DMS 273 (cell line): Measurements from ENCODE around the gene TSACC.
"Not testable (repeated sequence)": the region's sequence is repeated elsewhere in the genome, so short reads cannot be mapped to it uniquely, and the experiment has no call there.

Experiments
- DNase-seq: peaks from one replicate; lab custom pipeline; 2025; ENCODE audit not compliant: unreplicated experiment; lab: John Stamatoyannopoulos, UW

Gene TSACC

GRCh38 chr1:156346035-156346434 lies 7.7 kb downstream of the TSACC start:
- not testable (repeated sequence) for DNase-seq

- peak; percentile 78 for DNase-seq
Measured at GRCh38 chr1:156346636-156347035, 8.3 kb downstream of the TSACC start.

DNA sequence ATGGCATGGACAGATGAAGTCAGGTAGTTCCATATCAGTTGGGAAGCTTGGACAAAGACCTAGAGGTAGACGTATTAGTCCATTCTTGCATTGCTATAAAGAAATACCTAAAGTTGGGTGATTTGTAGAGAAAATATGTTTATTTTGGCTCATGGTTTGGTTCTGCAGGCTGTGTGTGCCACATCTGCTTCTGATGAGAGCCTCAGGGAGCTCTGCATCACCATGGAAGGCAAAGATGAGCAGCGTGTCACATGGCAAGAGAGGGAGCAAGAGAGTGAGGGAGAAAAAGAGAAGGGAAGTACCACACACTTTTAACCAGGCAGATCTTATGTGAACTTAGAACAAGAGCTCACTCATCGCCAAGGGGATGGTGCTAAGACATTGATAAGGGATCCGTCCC lies 9.0 kb downstream of the TSACC start:
- no peak for DNase-seq

GRCh38 chr1:156352481-156352880 lies 14.2 kb downstream of the TSACC start:
- not testable (repeated sequence) for DNase-seq

- DNase-seq, result no peak
Measured at GRCh38 chr1:156356262-156356874, 18.0 kb downstream of the TSACC start.

GRCh38 chr1:156356875-156357534 lies 18.7 kb downstream of the TSACC start:
- peak; percentile 72 for DNase-seq

DNA sequence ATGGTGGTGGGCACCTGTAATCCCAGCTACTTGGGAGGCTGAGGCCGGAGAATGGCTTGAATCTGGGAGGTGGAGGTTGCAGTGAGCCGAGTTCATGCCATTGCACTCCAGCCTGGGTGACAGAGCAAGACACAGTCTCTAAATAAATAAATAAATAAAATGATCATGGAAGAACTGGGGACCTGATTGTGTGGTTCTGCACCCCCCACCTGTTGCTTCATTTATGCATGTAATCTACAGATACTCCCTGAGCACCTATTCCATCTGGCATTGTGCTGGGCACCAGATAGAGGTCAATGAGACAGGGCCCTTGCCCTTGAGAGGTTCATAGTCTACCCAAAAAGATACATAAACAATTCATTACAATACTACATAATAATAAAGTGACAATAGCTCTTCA lies 19.7 kb downstream of the TSACC start:
- DNase-seq, result no peak

DNA sequence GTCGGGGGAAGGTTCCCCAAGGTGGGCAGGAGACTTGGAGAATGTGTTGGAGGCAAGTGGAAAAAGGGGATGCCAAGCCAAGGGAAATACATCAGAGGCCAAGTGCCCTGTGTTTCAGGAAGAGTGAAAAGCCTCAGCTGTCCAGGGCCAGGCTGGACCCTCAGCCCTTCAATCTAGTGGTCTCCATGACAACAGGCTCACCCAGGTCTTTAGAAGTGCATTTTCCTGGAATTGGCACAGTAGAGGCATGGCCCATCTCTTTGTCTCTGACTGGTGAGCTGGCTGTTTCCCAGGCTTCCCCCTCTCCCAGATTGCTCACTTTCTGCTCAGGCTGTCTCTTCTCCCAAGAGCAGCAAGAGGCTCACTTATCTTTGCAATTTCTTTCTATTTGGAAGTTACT lies 20.3 kb downstream of the TSACC start:
- no peak for DNase-seq

GRCh38 chr1:156359249-156359648 lies 20.9 kb downstream of the TSACC start:
- DNase-seq, result no peak

GRCh38 chr1:156359973-156360372 lies 21.6 kb downstream of the TSACC start:
- peak; percentile 67 for DNase-seq

DNA sequence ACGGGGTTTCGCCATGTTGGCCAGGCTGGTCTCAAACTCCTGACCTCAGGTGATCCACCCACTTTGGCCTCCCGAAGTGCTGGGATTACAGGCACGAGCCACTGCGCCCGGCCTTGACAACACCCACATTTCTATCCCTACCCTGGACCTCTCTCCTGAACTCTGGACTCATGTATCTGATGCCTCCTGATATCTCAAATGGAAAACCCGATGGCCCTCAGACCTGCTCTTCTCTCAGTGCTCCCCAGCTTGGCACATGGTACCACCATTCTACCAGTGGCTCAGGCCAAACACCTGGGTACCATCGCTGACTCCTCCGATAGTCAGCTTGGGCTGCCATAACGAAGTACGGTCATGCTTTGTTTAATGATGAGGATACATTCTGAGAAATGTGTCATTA lies 22.2 kb downstream of the TSACC start:
- DNase-seq, result no peak

DNA sequence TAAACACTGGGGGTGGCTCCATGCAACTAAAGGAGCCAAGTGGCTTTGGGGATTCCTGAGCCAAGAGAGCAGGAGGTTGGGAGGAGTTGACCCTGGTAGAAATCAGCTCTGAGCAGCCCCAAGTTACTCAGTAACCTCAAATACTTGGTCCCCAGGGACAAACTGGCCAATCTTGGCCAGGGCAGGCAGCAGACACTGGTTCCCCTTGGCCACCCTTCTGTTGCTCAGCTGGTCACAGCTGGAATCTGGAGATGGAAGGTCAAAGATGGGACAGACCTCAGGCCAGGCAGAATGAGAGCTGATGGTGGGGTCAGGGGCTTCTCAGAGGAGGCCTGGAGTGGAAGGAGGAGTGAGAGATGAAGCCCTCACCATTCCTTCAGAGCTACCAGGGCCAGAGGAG lies 27.4 kb downstream of the TSACC start:
- no peak for DNase-seq

GRCh38 chr1:156366378-156367166 lies 28.2 kb downstream of the TSACC start:
- no peak for DNase-seq

DNA sequence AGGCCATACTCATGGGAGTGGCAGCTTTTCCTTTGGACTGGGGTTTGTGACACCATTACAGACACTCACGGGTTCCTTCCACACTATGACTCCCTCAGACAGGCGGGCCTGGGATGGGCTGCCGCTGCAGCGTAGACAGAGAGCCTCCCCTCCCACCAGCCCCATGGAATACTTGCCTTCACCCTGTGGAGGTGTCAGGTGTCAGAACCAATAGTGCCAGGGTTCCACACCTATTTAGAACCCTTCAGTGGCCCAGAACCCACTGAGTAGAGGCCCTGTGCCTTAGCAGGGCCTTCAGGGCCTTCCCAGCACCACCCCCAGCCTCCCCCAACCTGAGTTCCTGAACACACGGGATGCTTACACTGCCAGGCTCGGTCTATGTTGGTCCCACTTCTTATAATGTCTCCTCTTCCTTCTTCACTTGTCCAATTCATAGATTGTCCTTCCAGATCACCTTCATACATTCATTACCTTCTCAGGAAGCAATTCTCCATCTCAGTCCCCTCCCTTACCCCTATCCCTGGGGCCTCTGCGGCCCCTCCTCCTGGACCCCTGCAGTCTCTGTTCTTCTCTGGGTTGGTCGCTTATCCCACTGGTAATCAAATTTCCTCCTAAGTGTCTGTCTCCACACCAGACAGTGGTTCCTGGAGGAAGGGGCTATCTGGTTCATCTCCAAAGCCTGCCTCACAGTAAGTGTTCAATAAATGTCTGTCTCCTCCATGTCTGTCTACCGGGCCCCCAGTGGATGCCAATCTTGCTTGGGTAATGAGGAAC lies 29.2 kb downstream of the TSACC start:
- DNase-seq, result no peak

DNA sequence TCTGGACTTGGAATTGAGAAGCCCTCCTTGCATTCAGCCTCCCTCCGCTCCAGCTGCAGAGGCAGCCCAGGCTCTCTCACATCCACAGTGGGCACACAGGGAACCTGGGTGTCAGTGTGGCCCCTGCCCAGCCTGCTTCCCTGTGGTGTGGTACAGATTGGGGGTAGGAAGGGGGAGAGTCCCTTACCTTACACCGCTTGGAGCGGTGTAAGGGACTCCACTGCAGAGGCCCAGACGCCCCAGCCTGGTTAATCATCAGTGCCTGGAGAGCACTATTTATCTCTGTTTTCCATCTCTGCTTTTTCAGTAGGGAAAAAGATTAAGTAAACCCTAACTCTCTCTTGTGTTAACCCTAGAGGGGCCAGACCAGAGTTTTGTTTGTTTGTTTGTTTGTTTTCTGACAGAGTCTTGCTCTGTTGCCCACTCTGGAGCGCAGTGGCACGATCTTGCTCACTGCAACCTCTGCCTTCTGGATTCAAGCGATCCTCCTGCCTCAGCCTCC lies 29.9 kb downstream of the TSACC start:
- DNase-seq, result no peak

- DNase-seq, result peak; percentile 71
Measured at GRCh38 chr1:156368889-156369684, 30.8 kb downstream of the TSACC start, which contains the start of gene RHBG. Gene RHBG (plus strand): TSS chr1:156369211. CDS start chr1:156369250, 39 bp downstream.

GRCh38 chr1:156369685-156370286 lies 31.5 kb downstream of the TSACC start:
- not testable (repeated sequence) for DNase-seq

- peak; percentile 66 for DNase-seq
Measured at GRCh38 chr1:156371553-156372264, 33.4 kb downstream of the TSACC start.

- DNase-seq, result no peak
Measured at GRCh38 chr1:156372265-156372586, 33.9 kb downstream of the TSACC start.
